ENCODE results near the gene CTNNA1.

Gene CTNNA1

GRCh38 chr5:138930371-138931097, 177.3 kb downstream of the CTNNA1 start:
- peak; percentile 17 for DNase-seq (ENCODE audit: low spot score)

- DNase-seq (ENCODE audit: low spot score): no peak
These were observed 179.1 kb downstream of the CTNNA1 start for GRCh38 chr5:138932171-138932810.

GRCh38 chr5:138933522-138934290, 180.5 kb downstream of the CTNNA1 start:
- DNase-seq (ENCODE audit: low spot score): no peak

GRCh38 chr5:138934971-138935370, 181.7 kb downstream of the CTNNA1 start:
- no peak for DNase-seq (ENCODE audit: low spot score)

- DNase-seq (ENCODE audit: low spot score): no peak
These were observed 182.2 kb downstream of the CTNNA1 start for GRCh38 chr5:138935466-138935865.

GRCh38 chr5:138936225-138936967, 183.2 kb downstream of the CTNNA1 start:
- DNase-seq (ENCODE audit: low spot score): no peak

- no peak for DNase-seq (ENCODE audit: low spot score)
These were observed 183.7 kb downstream of the CTNNA1 start for GRCh38 chr5:138936968-138937345.

GRCh38 chr5:138937392-138938387, 184.5 kb downstream of the CTNNA1 start:
- no peak for DNase-seq (ENCODE audit: low spot score)

GRCh38 chr5:138938526-138938925, 185.3 kb downstream of the CTNNA1 start:
- no peak for DNase-seq (ENCODE audit: low spot score)

- no peak for DNase-seq (ENCODE audit: low spot score)
These were observed 188.8 kb downstream of the CTNNA1 start for GRCh38 chr5:138942066-138942465.

GRCh38 chr5:138942861-138943260, 189.6 kb downstream of the CTNNA1 start:
- no peak for DNase-seq (ENCODE audit: low spot score)

GRCh38 chr5:138943599-138944173, 190.5 kb downstream of the CTNNA1 start:
- no peak for DNase-seq (ENCODE audit: low spot score)

GRCh38 chr5:138944527-138945322, 191.5 kb downstream of the CTNNA1 start:
- no peak for DNase-seq (ENCODE audit: low spot score)

- no peak for DNase-seq (ENCODE audit: low spot score)
These were observed 192.4 kb downstream of the CTNNA1 start for GRCh38 chr5:138945421-138946240.

GRCh38 chr5:138946241-138946623, 193.0 kb downstream of the CTNNA1 start:
- peak; percentile 78 for DNase-seq (ENCODE audit: low spot score)

GRCh38 chr5:138946831-138947560, 193.8 kb downstream of the CTNNA1 start:
- no peak for DNase-seq (ENCODE audit: low spot score)

- DNase-seq (ENCODE audit: low spot score): no peak
These were observed 194.6 kb downstream of the CTNNA1 start for GRCh38 chr5:138947780-138948179.

Measured in pons (tissue), 1 donor.